Measurements from ENCODE around the gene C4orf17.

Gene C4orf17

DNA sequence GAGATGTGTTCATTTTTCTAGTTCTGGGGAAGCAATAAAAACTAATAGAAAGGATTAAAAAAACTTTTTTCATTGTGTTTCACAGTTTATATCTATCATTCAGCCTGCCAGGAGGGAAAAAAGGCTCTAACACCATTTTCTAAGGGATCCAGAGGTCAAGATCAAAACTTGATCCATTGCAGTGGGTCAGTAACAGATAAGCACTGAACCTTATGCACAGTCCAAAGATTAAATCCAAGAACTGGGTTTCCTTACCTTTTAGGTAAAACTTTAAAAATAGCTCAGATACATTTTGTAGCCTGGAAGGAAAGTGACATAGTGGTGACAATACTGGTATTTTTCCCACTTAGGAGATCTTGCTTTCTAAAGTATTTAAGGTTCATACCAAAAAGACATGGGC, 76.5 kb downstream of the C4orf17 start:
- H3K27ac ChIP-seq: no peak overlapping the region
- no peak for TF ChIP-seq CTCF (IDR thresholded peaks at IDR 0.05)
- no peak for TF ChIP-seq ZFX (IDR thresholded peaks at IDR 0.05; ENCODE audit: borderline replicate concordance)

DNA sequence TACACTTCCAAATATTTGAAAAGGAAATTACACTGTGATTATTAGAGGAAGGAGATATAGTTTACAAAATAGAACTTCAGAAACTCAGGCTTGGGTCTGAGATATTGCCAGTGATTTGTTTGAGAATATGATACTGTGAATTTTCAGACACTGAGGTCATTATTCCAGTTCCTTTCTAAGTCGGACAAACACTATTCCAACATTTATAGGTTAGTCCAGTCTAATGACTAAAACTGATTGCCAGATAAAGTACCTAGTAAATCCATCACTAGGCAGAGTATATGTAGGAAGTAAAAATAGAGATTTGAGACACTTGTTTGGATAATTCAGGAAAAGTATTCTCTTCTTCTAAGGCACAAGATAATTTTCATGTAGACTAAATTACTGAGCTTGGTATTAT, 77.0 kb downstream of the C4orf17 start:
- TF ChIP-seq CTCF (IDR thresholded peaks at IDR 0.05) (no peak), ZFX (IDR thresholded peaks at IDR 0.05; ENCODE audit: borderline replicate concordance) (no peak)

DNA sequence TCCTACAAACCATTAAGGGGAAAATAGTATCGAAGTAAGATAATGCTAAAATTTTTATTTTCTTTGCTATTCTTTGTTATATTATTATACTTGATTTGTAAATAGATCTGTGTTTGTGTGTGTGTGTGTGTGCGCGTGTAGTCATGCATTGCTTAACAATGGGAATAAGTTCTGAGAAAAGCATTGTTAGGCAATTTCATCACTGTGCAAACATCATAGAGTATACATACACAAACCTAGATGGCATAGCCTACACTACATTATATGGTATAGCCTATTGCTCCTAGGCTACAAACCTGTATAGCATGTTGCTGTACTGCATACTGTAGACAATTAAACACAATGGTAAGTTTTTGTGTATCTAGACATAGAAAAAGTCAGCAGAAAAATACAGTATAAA, 80.9 kb downstream of the C4orf17 start:
- no peak for TF ChIP-seq ZFX (IDR thresholded peaks at IDR 0.05; ENCODE audit: borderline replicate concordance)
- no peak for TF ChIP-seq CTCF (IDR thresholded peaks at IDR 0.05)
- H3K27ac ChIP-seq: no peak overlapping the region

More for the DNA sequence above, 77.0 kb downstream of the C4orf17 start:
- H3K27ac ChIP-seq: no peak overlapping the region

Measured in 22Rv1 (cell line).